ENCODE measurements around the gene GPC5.

The GPC5 gene

GRCh38 chr13:91904005-91904404, 505.6 kb downstream of the GPC5 start:
- no peak for DNase-seq

GRCh38 chr13:91904597-91904996, 506.2 kb downstream of the GPC5 start:
- DNase-seq: no peak

GRCh38 chr13:91907398-91907797, 509.0 kb downstream of the GPC5 start:
- no peak for DNase-seq

GRCh38 chr13:91909617-91910016, 511.2 kb downstream of the GPC5 start:
- no peak for DNase-seq

GRCh38 chr13:91922969-91923592, 524.7 kb downstream of the GPC5 start:
- no peak for DNase-seq

GRCh38 chr13:91930687-91931086, 532.3 kb downstream of the GPC5 start:
- DNase-seq: no peak

- no peak for DNase-seq
Measured at GRCh38 chr13:91934354-91934753, 535.9 kb downstream of the GPC5 start.

- peak; percentile 67 for DNase-seq
Measured at GRCh38 chr13:91946498-91947070, 548.2 kb downstream of the GPC5 start.

GRCh38 chr13:91948736-91949135, 550.3 kb downstream of the GPC5 start:
- DNase-seq: peak; percentile 11

- DNase-seq: no peak
Measured at GRCh38 chr13:91950803-91951202, 552.4 kb downstream of the GPC5 start.

- no peak for DNase-seq
Measured at GRCh38 chr13:91955546-91956355, 557.3 kb downstream of the GPC5 start.

GRCh38 chr13:91960947-91961346, 562.5 kb downstream of the GPC5 start:
- DNase-seq: no peak

- no peak for DNase-seq
Measured at GRCh38 chr13:91962946-91963345, 564.5 kb downstream of the GPC5 start.

GRCh38 chr13:91965511-91965910, 567.1 kb downstream of the GPC5 start:
- no peak for DNase-seq

GRCh38 chr13:91978571-91978970, 580.1 kb downstream of the GPC5 start:
- DNase-seq: no peak

- DNase-seq: no peak
Measured at GRCh38 chr13:91986761-91987483, 588.5 kb downstream of the GPC5 start.

- no peak for DNase-seq
Measured at GRCh38 chr13:91988331-91988730, 589.9 kb downstream of the GPC5 start.

GRCh38 chr13:92012787-92013186, 614.4 kb downstream of the GPC5 start:
- no peak for DNase-seq

- no peak for DNase-seq
Measured at GRCh38 chr13:92017737-92018136, 619.3 kb downstream of the GPC5 start.

- DNase-seq: no peak
Measured at GRCh38 chr13:92028695-92029094, 630.3 kb downstream of the GPC5 start.

GRCh38 chr13:92029641-92030040, 631.2 kb downstream of the GPC5 start:
- DNase-seq: no peak

- DNase-seq: no peak
Measured at GRCh38 chr13:92038905-92039304, 640.5 kb downstream of the GPC5 start.

- no peak for DNase-seq
Measured at GRCh38 chr13:92042522-92042921, 644.1 kb downstream of the GPC5 start.

GRCh38 chr13:92044351-92044750, 645.9 kb downstream of the GPC5 start:
- DNase-seq: no peak
